Measurements from ENCODE around the gene ANAPC13. TPM values are rescaled to one million over a fixed set of nuclear protein-coding genes. Genes with fewer than 3 reads are reported as not detected.

Gene ANAPC13
- polyA plus RNA-seq, 1 donor (not counting 4 experiments of a cell fraction or from before 2014, with no cell fraction given) = 63.4 TPM

- no peak for DNase-seq (ENCODE audit: low read depth, low spot score)
- Histone ChIP-seq H3K79me2 (ENCODE audit: control insufficient read depth, insufficient read depth, low read length) (no peaks in the 10 kb centered on the region), H3K4me3 (ENCODE audit: control insufficient read depth in 2 of 3, extremely low read depth in 1 of 3, insufficient read depth in 2 of 3, low read depth in 1 of 3, low read length in 3 of 3) (no peak overlapping the region), H3K9ac (ENCODE audit: control insufficient read depth, extremely low read depth, insufficient read depth, low read length) (no peak overlapping the region), H3K4me2 (ENCODE audit: control insufficient read depth, extremely low read depth, insufficient read depth, low read depth, low read length) (no peak overlapping the region), H3K9me3 (ENCODE audit: control insufficient read depth, low read depth, low read length) (no peaks in the 10 kb centered on the region), H2AFZ (ENCODE audit: control insufficient read depth, low read length) (no peak overlapping the region), H3K27me3 (ENCODE audit: control insufficient read depth, extremely low read depth, insufficient read depth, low read length) (no peaks in the 10 kb centered on the region), H3K4me1 (ENCODE audit: control insufficient read depth, extremely low read depth, insufficient read depth, low read length) (peaks cover 15% of the 10 kb centered on the region), H3K27ac (ENCODE audit: control insufficient read depth, insufficient read depth, low read length) (no peak overlapping the region), H3K36me3 (ENCODE audit: control insufficient read depth in 2 of 2, extremely low read depth in 1 of 2, insufficient read depth in 2 of 2, low read length in 2 of 2) (no peaks in the 10 kb centered on the region), H3K9me1 (ENCODE audit: control insufficient read depth, extremely low read depth, insufficient read depth, low read length) (no peaks in the 10 kb centered on the region), H4K20me1 (ENCODE audit: control insufficient read depth, extremely low read depth, insufficient read depth, low read length) (no peaks in the 10 kb centered on the region)
- dilution Hi-C loops (cut with MboI; ENCODE audit: extremely low pct_ligation_motif_present, low sequenced_read_pairs) = no loop called here
- FAIRE-seq = no peak
- no peak for TF ChIP-seq CTCF (optimal IDR thresholded peaks at IDR 0.05 in 1 of 3, IDR thresholded peaks at IDR 0.05 in 1 of 3, conservative IDR thresholded peaks at IDR 0.05 in 1 of 3; ENCODE audit: extremely low read depth in 1 of 3, insufficient read depth in 2 of 3, low read length in 3 of 3)
- TF ChIP-seq EZH2 (IDR thresholded peaks at IDR 0.05; ENCODE audit: low read length) = no peak
These were observed 37.1 kb downstream of the ANAPC13 start for GRCh38 chr3:134448664-134449063.

GRCh38 chr3:134447351-134447750 lies 38.4 kb downstream of the ANAPC13 start:
- Histone ChIP-seq H3K79me2 (ENCODE audit: control insufficient read depth, insufficient read depth, low read length) (no peaks in the 10 kb centered on the region), H2AFZ (ENCODE audit: control insufficient read depth, low read length) (no peak overlapping the region), H3K4me3 (ENCODE audit: control insufficient read depth in 2 of 3, extremely low read depth in 1 of 3, insufficient read depth in 2 of 3, low read depth in 1 of 3, low read length in 3 of 3) (no peak overlapping the region), H3K27me3 (ENCODE audit: control insufficient read depth, extremely low read depth, insufficient read depth, low read length) (no peaks in the 10 kb centered on the region), H3K27ac (ENCODE audit: control insufficient read depth, insufficient read depth, low read length) (no peak overlapping the region), H3K36me3 (ENCODE audit: control insufficient read depth in 2 of 2, extremely low read depth in 1 of 2, insufficient read depth in 2 of 2, low read length in 2 of 2) (no peaks in the 10 kb centered on the region), H3K9ac (ENCODE audit: control insufficient read depth, extremely low read depth, insufficient read depth, low read length) (no peak overlapping the region), H3K4me2 (ENCODE audit: control insufficient read depth, extremely low read depth, insufficient read depth, low read depth, low read length) (no peak overlapping the region), H3K4me1 (ENCODE audit: control insufficient read depth, extremely low read depth, insufficient read depth, low read length) (peaks cover 15% of the 10 kb centered on the region), H4K20me1 (ENCODE audit: control insufficient read depth, extremely low read depth, insufficient read depth, low read length) (no peaks in the 10 kb centered on the region), H3K9me1 (ENCODE audit: control insufficient read depth, extremely low read depth, insufficient read depth, low read length) (no peaks in the 10 kb centered on the region), H3K9me3 (ENCODE audit: control insufficient read depth, low read depth, low read length) (no peaks in the 10 kb centered on the region)
- no peak for FAIRE-seq
- no peak for DNase-seq (ENCODE audit: low read depth, low spot score)
- TF ChIP-seq EZH2 (IDR thresholded peaks at IDR 0.05; ENCODE audit: low read length) (no peak), CTCF (optimal IDR thresholded peaks at IDR 0.05 in 1 of 3, IDR thresholded peaks at IDR 0.05 in 1 of 3, conservative IDR thresholded peaks at IDR 0.05 in 1 of 3; ENCODE audit: extremely low read depth in 1 of 3, insufficient read depth in 2 of 3, low read length in 3 of 3) (no peak)
- dilution Hi-C loops (cut with MboI; ENCODE audit: extremely low pct_ligation_motif_present, low sequenced_read_pairs) = no loop called here
